WTC11 (cell line): ENCODE data around the gene LIG1. TPM values are rescaled to one million over a fixed set of nuclear protein-coding genes. Genes with fewer than 3 reads are reported as not detected.

Experiments
- ATAC-seq: fragments of 200-7000 bp; cut with Tn5 transposase; 2 replicates; pipeline ENCODE4 v1.10.0; 2021; ENCODE audit warnings: mild to moderate bottlenecking, moderate library complexity
- CTCF ChIA-PET: fragments of 300-600 bp; sonication (Branson Sonifier 250); formaldehyde crosslinking; loops from one replicate; lab custom pipeline; 2021; ENCODE audit warnings: antibody characterized with exemption; lab: Charles Lee
- POLR2A ChIA-PET: fragments of 350-600 bp; sonication (Branson Sonifier 250); formaldehyde crosslinking; loops from one replicate; lab custom pipeline; 2021; ENCODE audit warnings: antibody characterized with exemption; lab: Charles Lee
- DNase-seq: peaks from one replicate; pipeline ENCODE4 v3.0.0; 2021; ENCODE audit warnings: low spot score
- H3K27ac Mint-ChIP-seq: 2 replicates; pipeline ENCODE4 v1.8.0; 2021; ENCODE audit warnings: mixed read lengths
- H3K27me3 Mint-ChIP-seq: 2 replicates; pipeline ENCODE4 v1.8.0; 2021; ENCODE audit warnings: low read depth, mild to moderate bottlenecking, moderate library complexity, mixed read lengths
- H3K36me3 Mint-ChIP-seq: 2 replicates; pipeline ENCODE4 v1.8.0; 2021; ENCODE audit warnings: mixed read lengths
- H3K4me1 Mint-ChIP-seq: 2 replicates; pipeline ENCODE4 v1.8.0; 2022; ENCODE audit warnings: mixed read lengths
- H3K4me3 Mint-ChIP-seq: 2 replicates; pipeline ENCODE4 v1.8.0; 2021; ENCODE audit warnings: mild to moderate bottlenecking, moderate library complexity, mixed read lengths
- H3K9me3 Mint-ChIP-seq: 2 replicates; pipeline ENCODE4 v1.8.0; 2021; ENCODE audit warnings: mixed read lengths
- CREM ChIP-seq: sonication (generic); formaldehyde crosslinking; IDR thresholded peaks from 2 replicates; pipeline ENCODE4 v1.8.1; 2022; ENCODE audit warnings: mild to moderate bottlenecking, missing genetic modification reagents, moderate library complexity
- ELF4 ChIP-seq: sonication (generic); formaldehyde crosslinking; IDR thresholded peaks from 2 replicates; pipeline ENCODE4 v1.8.1; 2022; ENCODE audit warnings: low read depth, mild to moderate bottlenecking, moderate library complexity, missing genetic modification reagents
- GABPB1 ChIP-seq: sonication (generic); formaldehyde crosslinking; IDR thresholded peaks from 2 replicates; pipeline ENCODE4 v1.8.1; 2023; ENCODE audit warnings: mild to moderate bottlenecking, missing genetic modification reagents
- JAZF1 ChIP-seq: fragments of 250-450 bp; sonication (Bioruptor Pico); IDR thresholded peaks from 2 replicates; pipeline ENCODE4 v1.9.0; 2021; ENCODE audit warnings: moderate library complexity, mild to moderate bottlenecking, inconsistent platforms
- MXD4 ChIP-seq: fragments of 250-450 bp; sonication (Bioruptor Pico); IDR thresholded peaks from 2 replicates; pipeline ENCODE4 v1.8.0; 2021; ENCODE audit warnings: mild to moderate bottlenecking, moderate library complexity, borderline replicate concordance
- MYBL2 ChIP-seq: sonication (generic); formaldehyde crosslinking; IDR thresholded peaks from 2 replicates; pipeline ENCODE4 v1.8.1; 2023; ENCODE audit warnings: mild to moderate bottlenecking, moderate library complexity, missing genetic modification reagents
- NR2C2 ChIP-seq: sonication (generic); formaldehyde crosslinking; IDR thresholded peaks from 2 replicates; pipeline ENCODE4 v1.8.0; 2022; ENCODE audit warnings: mild to moderate bottlenecking, missing genetic modification reagents
- PRRX2 ChIP-seq: fragments of 250-450 bp; sonication (Bioruptor Pico); IDR thresholded peaks from 2 replicates; pipeline ENCODE4 v1.8.0; 2021; ENCODE audit warnings: mild to moderate bottlenecking
- SMAD3 ChIP-seq: sonication (generic); formaldehyde crosslinking; IDR thresholded peaks from 2 replicates; pipeline ENCODE4 v1.8.0; 2022; ENCODE audit warnings: missing genetic modification reagents, mild to moderate bottlenecking, borderline replicate concordance
- SOX15 ChIP-seq: fragments of 250-450 bp; sonication (Bioruptor Pico); IDR thresholded peaks from 2 replicates; pipeline ENCODE4 v1.9.0; 2021; ENCODE audit warnings: mild to moderate bottlenecking
- TP53 ChIP-seq: sonication (generic); formaldehyde crosslinking; IDR thresholded peaks from 2 replicates; pipeline ENCODE4 v1.8.1; 2023; ENCODE audit warnings: mild to moderate bottlenecking, missing genetic modification reagents
- ZNF263 ChIP-seq: sonication (generic); formaldehyde crosslinking; IDR thresholded peaks from 2 replicates; pipeline ENCODE4 v1.8.1; 2022; ENCODE audit warnings: low read depth, mild to moderate bottlenecking, moderate library complexity, missing genetic modification reagents
- ZNF396 ChIP-seq: fragments of 250-450 bp; sonication (Bioruptor Pico); IDR thresholded peaks from 2 replicates; pipeline ENCODE4 v1.8.0; 2021; ENCODE audit warnings: mild to moderate bottlenecking, moderate library complexity, borderline replicate concordance
- ZNF671 ChIP-seq: fragments of 250-450 bp; sonication (Bioruptor Pico); IDR thresholded peaks from 2 replicates; pipeline ENCODE4 v1.8.0; 2021; ENCODE audit warnings: mild to moderate bottlenecking
- total RNA-seq: library from RNA; stranded (reverse); gene quantifications from 3 replicates; pipeline ENCODE4 v1.2.3, GENCODE V29; 2021
- TF ChIP-seq, protein P1 (sequence below): sonication (generic); formaldehyde crosslinking; conservative IDR thresholded peaks from 2 replicates; pipeline ENCODE4 v1.8.1; 2023; ENCODE audit warnings: mild to moderate bottlenecking, low read depth, missing genetic modification reagents, moderate library complexity
- TF ChIP-seq, protein P2 (sequence below): sonication (generic); formaldehyde crosslinking; IDR thresholded peaks from 2 replicates; pipeline ENCODE4 v1.8.0; 2023; ENCODE audit warnings: mild to moderate bottlenecking, missing genetic modification reagents
- TF ChIP-seq, protein P3 (sequence below): sonication (generic); formaldehyde crosslinking; IDR thresholded peaks from 2 replicates; pipeline ENCODE4 v1.8.1; 2022; ENCODE audit warnings: mild to moderate bottlenecking, missing genetic modification reagents, moderate library complexity, borderline replicate concordance
- TF ChIP-seq, protein P4 (sequence below): sonication (generic); formaldehyde crosslinking; IDR thresholded peaks from 2 replicates; pipeline ENCODE4 v1.8.1; 2023; ENCODE audit warnings: mild to moderate bottlenecking, missing genetic modification reagents
- TF ChIP-seq, protein P5 (sequence below): fragments of 250-450 bp; sonication (Bioruptor Pico); IDR thresholded peaks from 2 replicates; pipeline ENCODE4 v1.9.0; 2021; ENCODE audit warnings: mild to moderate bottlenecking
- TF ChIP-seq, protein P6 (sequence below): sonication (generic); formaldehyde crosslinking; IDR thresholded peaks from 2 replicates; pipeline ENCODE4 v1.8.0; 2022; ENCODE audit warnings: missing genetic modification reagents
- TF ChIP-seq, protein P7 (sequence below): sonication (generic); formaldehyde crosslinking; IDR thresholded peaks from 2 replicates; pipeline ENCODE4 v1.8.1; 2022; ENCODE audit warnings: low read depth, mild to moderate bottlenecking, moderate library complexity, missing genetic modification reagents, borderline replicate concordance

Gene LIG1
- total RNA-seq, 1 experiment from 2014 or later = 119 TPM

DNA sequence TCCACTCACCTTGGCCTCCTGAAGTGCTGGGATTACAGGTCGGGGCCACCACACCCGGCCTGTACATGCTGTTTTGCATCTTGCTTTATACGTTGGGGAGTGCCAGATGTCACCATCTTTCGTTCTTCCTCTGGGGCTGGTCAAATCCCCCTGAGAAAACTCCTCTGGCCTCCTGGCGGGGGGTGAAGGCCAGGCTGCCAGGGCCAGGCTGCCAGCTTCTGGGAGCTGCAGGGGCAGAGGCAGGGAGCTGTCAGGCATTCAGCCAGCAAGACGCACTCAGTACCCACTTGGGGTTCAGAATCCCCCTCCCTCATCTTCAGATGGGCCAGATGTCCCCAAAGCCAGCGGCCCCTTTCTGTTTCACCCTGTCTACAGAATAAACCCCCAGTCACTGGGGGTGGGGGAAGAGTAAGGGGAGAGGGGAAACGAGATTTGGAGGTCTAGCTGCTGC, 16.4 kb upstream of the LIG1 start (continued):
- TF ChIP-seq, protein P1, sequence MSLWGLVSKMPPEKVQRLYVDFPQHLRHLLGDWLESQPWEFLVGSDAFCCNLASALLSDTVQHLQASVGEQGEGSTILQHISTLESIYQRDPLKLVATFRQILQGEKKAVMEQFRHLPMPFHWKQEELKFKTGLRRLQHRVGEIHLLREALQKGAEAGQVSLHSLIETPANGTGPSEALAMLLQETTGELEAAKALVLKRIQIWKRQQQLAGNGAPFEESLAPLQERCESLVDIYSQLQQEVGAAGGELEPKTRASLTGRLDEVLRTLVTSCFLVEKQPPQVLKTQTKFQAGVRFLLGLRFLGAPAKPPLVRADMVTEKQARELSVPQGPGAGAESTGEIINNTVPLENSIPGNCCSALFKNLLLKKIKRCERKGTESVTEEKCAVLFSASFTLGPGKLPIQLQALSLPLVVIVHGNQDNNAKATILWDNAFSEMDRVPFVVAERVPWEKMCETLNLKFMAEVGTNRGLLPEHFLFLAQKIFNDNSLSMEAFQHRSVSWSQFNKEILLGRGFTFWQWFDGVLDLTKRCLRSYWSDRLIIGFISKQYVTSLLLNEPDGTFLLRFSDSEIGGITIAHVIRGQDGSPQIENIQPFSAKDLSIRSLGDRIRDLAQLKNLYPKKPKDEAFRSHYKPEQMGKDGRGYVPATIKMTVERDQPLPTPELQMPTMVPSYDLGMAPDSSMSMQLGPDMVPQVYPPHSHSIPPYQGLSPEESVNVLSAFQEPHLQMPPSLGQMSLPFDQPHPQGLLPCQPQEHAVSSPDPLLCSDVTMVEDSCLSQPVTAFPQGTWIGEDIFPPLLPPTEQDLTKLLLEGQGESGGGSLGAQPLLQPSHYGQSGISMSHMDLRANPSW (CRISPR knock-in tag) = no peak
- no peak for TF ChIP-seq MXD4
- TF ChIP-seq, protein P2, sequence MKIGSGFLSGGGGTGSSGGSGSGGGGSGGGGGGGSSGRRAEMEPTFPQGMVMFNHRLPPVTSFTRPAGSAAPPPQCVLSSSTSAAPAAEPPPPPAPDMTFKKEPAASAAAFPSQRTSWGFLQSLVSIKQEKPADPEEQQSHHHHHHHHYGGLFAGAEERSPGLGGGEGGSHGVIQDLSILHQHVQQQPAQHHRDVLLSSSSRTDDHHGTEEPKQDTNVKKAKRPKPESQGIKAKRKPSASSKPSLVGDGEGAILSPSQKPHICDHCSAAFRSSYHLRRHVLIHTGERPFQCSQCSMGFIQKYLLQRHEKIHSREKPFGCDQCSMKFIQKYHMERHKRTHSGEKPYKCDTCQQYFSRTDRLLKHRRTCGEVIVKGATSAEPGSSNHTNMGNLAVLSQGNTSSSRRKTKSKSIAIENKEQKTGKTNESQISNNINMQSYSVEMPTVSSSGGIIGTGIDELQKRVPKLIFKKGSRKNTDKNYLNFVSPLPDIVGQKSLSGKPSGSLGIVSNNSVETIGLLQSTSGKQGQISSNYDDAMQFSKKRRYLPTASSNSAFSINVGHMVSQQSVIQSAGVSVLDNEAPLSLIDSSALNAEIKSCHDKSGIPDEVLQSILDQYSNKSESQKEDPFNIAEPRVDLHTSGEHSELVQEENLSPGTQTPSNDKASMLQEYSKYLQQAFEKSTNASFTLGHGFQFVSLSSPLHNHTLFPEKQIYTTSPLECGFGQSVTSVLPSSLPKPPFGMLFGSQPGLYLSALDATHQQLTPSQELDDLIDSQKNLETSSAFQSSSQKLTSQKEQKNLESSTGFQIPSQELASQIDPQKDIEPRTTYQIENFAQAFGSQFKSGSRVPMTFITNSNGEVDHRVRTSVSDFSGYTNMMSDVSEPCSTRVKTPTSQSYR (CRISPR knock-in tag) = no peak
- TF ChIP-seq ELF4 = no peak
- TF ChIP-seq TP53 (CRISPR knock-in tag) = no peak

DNA sequence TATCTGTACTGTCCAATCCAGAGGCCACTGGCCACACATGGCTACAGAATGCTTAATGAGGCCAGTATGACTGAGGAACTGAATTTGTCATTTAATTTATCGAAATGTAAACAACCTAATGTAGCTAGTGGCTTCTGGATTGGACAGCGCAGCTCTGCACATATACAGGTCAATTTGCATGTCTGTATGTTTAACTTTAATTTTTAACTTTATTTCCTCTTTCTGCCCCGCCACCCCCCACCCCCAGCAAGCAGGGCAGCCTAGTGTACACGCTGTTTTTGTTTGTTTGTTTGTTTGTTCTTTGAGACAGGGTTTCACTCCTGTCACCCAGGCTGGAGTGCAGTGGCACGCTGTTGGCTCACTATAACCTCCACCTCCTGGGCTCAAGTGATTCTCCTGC, 15.9 kb upstream of the LIG1 start:
- Mint-ChIP-seq H3K4me1 (peaks cover 7% of the 10 kb centered on the region), H3K36me3 (peaks cover 40% of the 10 kb centered on the region), H3K4me3 (no peak overlapping the region), H3K27ac (no peak overlapping the region), H3K9me3 (peaks cover 22% of the 10 kb centered on the region), H3K27me3 (no peaks in the 10 kb centered on the region)
- ChIA-PET CTCF (interaction anchor here (1.2 kb wide), 1 partner anchor 74 kb away, joined by 6 read pairs; no protein-coding TSS in a partner anchor), POLR2A (interaction anchor here (1.1 kb wide), 1 partner anchor 18 kb away, joined by 4 read pairs; no protein-coding TSS in a partner anchor)
- DNase-seq = no peak
- ATAC-seq = no peak
- TF ChIP-seq SOX15 (CRISPR knock-in tag) = no peak
- TF ChIP-seq, protein P3, sequence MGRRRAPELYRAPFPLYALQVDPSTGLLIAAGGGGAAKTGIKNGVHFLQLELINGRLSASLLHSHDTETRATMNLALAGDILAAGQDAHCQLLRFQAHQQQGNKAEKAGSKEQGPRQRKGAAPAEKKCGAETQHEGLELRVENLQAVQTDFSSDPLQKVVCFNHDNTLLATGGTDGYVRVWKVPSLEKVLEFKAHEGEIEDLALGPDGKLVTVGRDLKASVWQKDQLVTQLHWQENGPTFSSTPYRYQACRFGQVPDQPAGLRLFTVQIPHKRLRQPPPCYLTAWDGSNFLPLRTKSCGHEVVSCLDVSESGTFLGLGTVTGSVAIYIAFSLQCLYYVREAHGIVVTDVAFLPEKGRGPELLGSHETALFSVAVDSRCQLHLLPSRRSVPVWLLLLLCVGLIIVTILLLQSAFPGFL (CRISPR knock-in tag) = no peak
- no peak for TF ChIP-seq MXD4
- no peak for TF ChIP-seq SMAD3
- TF ChIP-seq CREM (CRISPR knock-in tag) = no peak
- TF ChIP-seq, protein P4, sequence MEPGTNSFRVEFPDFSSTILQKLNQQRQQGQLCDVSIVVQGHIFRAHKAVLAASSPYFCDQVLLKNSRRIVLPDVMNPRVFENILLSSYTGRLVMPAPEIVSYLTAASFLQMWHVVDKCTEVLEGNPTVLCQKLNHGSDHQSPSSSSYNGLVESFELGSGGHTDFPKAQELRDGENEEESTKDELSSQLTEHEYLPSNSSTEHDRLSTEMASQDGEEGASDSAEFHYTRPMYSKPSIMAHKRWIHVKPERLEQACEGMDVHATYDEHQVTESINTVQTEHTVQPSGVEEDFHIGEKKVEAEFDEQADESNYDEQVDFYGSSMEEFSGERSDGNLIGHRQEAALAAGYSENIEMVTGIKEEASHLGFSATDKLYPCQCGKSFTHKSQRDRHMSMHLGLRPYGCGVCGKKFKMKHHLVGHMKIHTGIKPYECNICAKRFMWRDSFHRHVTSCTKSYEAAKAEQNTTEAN (CRISPR knock-in tag) = no peak
- TF ChIP-seq ZNF263 (CRISPR knock-in tag) = no peak
- TF ChIP-seq GABPB1 (CRISPR knock-in tag) = no peak
- no peak for TF ChIP-seq ZNF671 (CRISPR knock-in tag)
- no peak for TF ChIP-seq ZNF396
- TF ChIP-seq, protein P5, sequence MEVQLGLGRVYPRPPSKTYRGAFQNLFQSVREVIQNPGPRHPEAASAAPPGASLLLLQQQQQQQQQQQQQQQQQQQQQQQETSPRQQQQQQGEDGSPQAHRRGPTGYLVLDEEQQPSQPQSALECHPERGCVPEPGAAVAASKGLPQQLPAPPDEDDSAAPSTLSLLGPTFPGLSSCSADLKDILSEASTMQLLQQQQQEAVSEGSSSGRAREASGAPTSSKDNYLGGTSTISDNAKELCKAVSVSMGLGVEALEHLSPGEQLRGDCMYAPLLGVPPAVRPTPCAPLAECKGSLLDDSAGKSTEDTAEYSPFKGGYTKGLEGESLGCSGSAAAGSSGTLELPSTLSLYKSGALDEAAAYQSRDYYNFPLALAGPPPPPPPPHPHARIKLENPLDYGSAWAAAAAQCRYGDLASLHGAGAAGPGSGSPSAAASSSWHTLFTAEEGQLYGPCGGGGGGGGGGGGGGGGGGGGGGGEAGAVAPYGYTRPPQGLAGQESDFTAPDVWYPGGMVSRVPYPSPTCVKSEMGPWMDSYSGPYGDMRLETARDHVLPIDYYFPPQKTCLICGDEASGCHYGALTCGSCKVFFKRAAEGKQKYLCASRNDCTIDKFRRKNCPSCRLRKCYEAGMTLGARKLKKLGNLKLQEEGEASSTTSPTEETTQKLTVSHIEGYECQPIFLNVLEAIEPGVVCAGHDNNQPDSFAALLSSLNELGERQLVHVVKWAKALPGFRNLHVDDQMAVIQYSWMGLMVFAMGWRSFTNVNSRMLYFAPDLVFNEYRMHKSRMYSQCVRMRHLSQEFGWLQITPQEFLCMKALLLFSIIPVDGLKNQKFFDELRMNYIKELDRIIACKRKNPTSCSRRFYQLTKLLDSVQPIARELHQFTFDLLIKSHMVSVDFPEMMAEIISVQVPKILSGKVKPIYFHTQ (CRISPR knock-in tag) = no peak
- TF ChIP-seq, protein P6, sequence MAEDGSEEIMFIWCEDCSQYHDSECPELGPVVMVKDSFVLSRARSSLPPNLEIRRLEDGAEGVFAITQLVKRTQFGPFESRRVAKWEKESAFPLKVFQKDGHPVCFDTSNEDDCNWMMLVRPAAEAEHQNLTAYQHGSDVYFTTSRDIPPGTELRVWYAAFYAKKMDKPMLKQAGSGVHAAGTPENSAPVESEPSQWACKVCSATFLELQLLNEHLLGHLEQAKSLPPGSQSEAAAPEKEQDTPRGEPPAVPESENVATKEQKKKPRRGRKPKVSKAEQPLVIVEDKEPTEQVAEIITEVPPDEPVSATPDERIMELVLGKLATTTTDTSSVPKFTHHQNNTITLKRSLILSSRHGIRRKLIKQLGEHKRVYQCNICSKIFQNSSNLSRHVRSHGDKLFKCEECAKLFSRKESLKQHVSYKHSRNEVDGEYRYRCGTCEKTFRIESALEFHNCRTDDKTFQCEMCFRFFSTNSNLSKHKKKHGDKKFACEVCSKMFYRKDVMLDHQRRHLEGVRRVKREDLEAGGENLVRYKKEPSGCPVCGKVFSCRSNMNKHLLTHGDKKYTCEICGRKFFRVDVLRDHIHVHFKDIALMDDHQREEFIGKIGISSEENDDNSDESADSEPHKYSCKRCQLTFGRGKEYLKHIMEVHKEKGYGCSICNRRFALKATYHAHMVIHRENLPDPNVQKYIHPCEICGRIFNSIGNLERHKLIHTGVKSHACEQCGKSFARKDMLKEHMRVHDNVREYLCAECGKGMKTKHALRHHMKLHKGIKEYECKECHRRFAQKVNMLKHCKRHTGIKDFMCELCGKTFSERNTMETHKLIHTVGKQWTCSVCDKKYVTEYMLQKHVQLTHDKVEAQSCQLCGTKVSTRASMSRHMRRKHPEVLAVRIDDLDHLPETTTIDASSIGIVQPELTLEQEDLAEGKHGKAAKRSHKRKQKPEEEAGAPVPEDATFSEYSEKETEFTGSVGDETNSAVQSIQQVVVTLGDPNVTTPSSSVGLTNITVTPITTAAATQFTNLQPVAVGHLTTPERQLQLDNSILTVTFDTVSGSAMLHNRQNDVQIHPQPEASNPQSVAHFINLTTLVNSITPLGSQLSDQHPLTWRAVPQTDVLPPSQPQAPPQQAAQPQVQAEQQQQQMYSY (CRISPR knock-in tag) = no peak
- TF ChIP-seq JAZF1 = no peak
- no peak for TF ChIP-seq NR2C2 (CRISPR knock-in tag)
- TF ChIP-seq, protein P7, sequence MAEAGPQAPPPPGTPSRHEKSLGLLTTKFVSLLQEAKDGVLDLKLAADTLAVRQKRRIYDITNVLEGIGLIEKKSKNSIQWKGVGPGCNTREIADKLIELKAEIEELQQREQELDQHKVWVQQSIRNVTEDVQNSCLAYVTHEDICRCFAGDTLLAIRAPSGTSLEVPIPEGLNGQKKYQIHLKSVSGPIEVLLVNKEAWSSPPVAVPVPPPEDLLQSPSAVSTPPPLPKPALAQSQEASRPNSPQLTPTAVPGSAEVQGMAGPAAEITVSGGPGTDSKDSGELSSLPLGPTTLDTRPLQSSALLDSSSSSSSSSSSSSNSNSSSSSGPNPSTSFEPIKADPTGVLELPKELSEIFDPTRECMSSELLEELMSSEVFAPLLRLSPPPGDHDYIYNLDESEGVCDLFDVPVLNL = no peak
- no peak for TF ChIP-seq MYBL2 (CRISPR knock-in tag)
- no peak for TF ChIP-seq PRRX2
